Ishikawa (cell line): ENCODE results near the gene RANBP9.

Source experiments
- CEBPB ChIP-seq: IDR thresholded peaks from 2 replicates; pipeline ENCODE4 v1.6.1; 2012
- CREB1 ChIP-seq: IDR thresholded peaks from 2 replicates; pipeline ENCODE4 v1.6.1; 2012; ENCODE audit warnings: low read depth
- EGR1 ChIP-seq: IDR thresholded peaks from 2 replicates; pipeline ENCODE4 v1.6.1; 2012
- EP300 ChIP-seq: IDR thresholded peaks from 2 replicates; pipeline ENCODE4 v1.6.1; 2012; ENCODE audit warnings: borderline replicate concordance
- FOXM1 ChIP-seq: IDR thresholded peaks from 2 replicates; pipeline ENCODE4 v1.6.1; 2012; ENCODE audit warnings: low read depth, borderline replicate concordance
- NFIC ChIP-seq: IDR thresholded peaks from 2 replicates; pipeline ENCODE4 v1.6.1; 2012
- RAD21 ChIP-seq: IDR thresholded peaks from 2 replicates; pipeline ENCODE4 v1.6.1; 2012; ENCODE audit warnings: low read depth
- TAF1 ChIP-seq: IDR thresholded peaks from 2 replicates; pipeline ENCODE4 v1.6.1; 2012; ENCODE audit warnings: low read depth, mild to moderate bottlenecking
- TCF12 ChIP-seq: IDR thresholded peaks from 2 replicates; pipeline ENCODE4 v1.6.1; 2012; ENCODE audit warnings: low read depth
- TEAD4 ChIP-seq: IDR thresholded peaks from 2 replicates; pipeline ENCODE4 v1.6.1; 2012
- YY1 ChIP-seq: IDR thresholded peaks from 2 replicates; pipeline ENCODE4 v1.6.1; 2012; ENCODE audit warnings: low read depth
- ZBTB7A ChIP-seq: IDR thresholded peaks from 2 replicates; pipeline ENCODE4 v1.6.1; 2012; ENCODE audit warnings: low read depth
- TF ChIP-seq, protein P1 (sequence below): IDR thresholded peaks from 2 replicates; pipeline ENCODE4 v1.6.1; 2012; ENCODE audit warnings: low read depth, mild to moderate bottlenecking
- TF ChIP-seq, protein P2 (sequence below): IDR thresholded peaks from 2 replicates; pipeline ENCODE4 v1.6.1; 2012
- TF ChIP-seq, protein P3 (sequence below): IDR thresholded peaks from 2 replicates; pipeline ENCODE4 v1.6.1; 2012

Gene RANBP9

GRCh38 chr6:13630499-13630898 is 81.1 kb downstream of the RANBP9 start:
- no peak for TF ChIP-seq CREB1
- no peak for TF ChIP-seq TAF1
- no peak for TF ChIP-seq NFIC
- TF ChIP-seq FOXM1, result no peak

GRCh38 chr6:13629459-13630116 is 82.0 kb downstream of the RANBP9 start:
- TF ChIP-seq TEAD4 (no peak), CREB1 (no peak), ZBTB7A (no peak), NFIC (no peak), FOXM1 (no peak), TAF1 (no peak), EP300 (no peak), YY1 (no peak), EGR1 (no peak), RAD21 (no peak), TCF12 (no peak), CEBPB (no peak)
- TF ChIP-seq, protein P1, sequence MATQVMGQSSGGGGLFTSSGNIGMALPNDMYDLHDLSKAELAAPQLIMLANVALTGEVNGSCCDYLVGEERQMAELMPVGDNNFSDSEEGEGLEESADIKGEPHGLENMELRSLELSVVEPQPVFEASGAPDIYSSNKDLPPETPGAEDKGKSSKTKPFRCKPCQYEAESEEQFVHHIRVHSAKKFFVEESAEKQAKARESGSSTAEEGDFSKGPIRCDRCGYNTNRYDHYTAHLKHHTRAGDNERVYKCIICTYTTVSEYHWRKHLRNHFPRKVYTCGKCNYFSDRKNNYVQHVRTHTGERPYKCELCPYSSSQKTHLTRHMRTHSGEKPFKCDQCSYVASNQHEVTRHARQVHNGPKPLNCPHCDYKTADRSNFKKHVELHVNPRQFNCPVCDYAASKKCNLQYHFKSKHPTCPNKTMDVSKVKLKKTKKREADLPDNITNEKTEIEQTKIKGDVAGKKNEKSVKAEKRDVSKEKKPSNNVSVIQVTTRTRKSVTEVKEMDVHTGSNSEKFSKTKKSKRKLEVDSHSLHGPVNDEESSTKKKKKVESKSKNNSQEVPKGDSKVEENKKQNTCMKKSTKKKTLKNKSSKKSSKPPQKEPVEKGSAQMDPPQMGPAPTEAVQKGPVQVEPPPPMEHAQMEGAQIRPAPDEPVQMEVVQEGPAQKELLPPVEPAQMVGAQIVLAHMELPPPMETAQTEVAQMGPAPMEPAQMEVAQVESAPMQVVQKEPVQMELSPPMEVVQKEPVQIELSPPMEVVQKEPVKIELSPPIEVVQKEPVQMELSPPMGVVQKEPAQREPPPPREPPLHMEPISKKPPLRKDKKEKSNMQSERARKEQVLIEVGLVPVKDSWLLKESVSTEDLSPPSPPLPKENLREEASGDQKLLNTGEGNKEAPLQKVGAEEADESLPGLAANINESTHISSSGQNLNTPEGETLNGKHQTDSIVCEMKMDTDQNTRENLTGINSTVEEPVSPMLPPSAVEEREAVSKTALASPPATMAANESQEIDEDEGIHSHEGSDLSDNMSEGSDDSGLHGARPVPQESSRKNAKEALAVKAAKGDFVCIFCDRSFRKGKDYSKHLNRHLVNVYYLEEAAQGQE, result no peak
- TF ChIP-seq, protein P2, sequence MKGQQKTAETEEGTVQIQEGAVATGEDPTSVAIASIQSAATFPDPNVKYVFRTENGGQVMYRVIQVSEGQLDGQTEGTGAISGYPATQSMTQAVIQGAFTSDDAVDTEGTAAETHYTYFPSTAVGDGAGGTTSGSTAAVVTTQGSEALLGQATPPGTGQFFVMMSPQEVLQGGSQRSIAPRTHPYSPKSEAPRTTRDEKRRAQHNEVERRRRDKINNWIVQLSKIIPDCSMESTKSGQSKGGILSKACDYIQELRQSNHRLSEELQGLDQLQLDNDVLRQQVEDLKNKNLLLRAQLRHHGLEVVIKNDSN, result no peak
- TF ChIP-seq, protein P3, sequence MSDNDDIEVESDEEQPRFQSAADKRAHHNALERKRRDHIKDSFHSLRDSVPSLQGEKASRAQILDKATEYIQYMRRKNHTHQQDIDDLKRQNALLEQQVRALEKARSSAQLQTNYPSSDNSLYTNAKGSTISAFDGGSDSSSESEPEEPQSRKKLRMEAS, result no peak

DNA sequence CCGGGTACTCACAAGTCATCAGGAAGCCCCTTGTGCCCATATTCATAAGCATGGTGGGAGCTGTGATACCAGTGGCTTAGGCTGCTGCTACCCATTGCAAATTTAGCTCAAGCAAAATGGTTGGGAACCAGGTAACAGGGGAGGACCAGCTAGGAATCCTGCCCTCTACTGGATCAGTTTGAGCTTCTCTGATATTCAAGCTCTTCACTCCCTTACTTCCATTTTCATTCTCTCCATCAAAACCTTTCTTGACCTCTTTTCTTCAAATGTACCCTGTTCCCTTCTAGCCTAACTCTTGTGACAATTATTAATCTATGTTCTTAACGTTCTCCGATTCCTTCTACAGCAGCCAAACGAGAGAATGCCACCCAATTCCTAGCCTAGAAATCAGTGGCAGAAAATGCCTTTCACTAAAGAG is 86.8 kb downstream of the RANBP9 start:
- peak; percentile 32; the same call in 1 of the 2 replicates for TF ChIP-seq RAD21
- no peak for TF ChIP-seq NFIC

- TF ChIP-seq RAD21 (no peak), ZBTB7A (no peak), YY1 (no peak), CEBPB (no peak), NFIC (no peak), TCF12 (no peak), EP300 (no peak), EGR1 (no peak), TAF1 (no peak), FOXM1 (no peak), TEAD4 (no peak)
- TF ChIP-seq, protein P3, result no peak
- TF ChIP-seq, protein P2, result no peak
- TF ChIP-seq, protein P1, result no peak
These were observed 94.6 kb downstream of the RANBP9 start for GRCh38 chr6:13617066-13617465.

DNA sequence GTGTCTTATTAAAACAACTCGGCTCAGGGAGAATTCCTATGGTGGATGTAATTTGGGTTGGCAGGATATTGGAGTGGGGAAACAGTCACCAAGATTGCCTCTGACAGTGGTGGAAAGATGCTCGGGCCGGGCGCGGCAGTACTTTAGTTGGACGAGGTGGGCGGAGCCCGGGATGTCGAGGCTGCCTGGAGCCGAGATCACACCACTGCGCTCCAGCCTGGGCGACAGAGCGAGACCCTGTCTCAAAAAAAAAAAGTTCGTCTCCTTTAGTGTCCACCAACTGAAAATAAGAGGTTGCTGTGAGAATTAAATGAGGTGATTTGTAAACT is 95.9 kb downstream of the RANBP9 start:
- 0 out of 2 replicates have a peak, but pooled peaks have one; percentile 5 for TF ChIP-seq RAD21
- no peak for TF ChIP-seq YY1

DNA sequence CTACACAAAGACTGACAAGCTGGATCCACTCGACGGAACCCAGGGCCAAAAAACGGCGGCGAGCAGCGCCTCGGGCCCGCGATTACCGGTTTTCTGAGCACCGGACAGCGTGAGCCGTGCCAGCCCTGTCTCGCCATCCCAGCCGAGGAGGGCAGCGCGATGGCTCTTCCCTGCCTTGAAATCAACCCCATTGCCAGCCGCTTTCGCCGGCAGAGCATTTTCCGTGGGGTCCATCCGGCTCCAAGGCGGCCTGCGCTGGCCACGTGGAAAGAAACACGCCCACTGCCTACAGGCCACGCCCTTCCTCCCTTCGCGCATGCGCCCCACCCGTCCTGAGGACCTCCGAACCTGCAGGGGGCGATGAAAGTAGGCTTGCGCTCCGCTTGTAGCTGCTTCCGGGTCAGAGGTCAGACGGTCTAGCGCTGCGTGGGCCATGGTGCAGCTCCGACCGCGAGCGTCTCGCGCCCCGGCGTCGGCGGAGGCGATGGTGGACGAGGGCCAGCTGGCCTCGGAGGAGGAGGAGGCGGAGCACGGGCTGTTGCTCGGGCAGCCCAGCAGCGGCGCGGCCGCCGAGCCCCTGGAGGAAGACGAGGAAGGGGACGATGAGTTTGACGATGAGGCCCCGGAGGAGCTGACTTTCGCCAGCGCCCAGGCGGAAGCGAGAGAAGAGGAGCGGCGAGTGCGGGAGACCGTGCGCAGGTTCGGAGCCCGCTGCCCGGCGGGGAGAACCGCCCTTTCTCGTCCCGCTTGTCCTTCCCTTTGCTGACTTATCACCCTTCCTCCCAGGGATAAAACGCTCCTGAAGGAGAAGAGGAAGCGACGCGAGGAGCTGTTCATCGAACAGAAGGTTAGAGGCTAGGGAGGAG is 96.5 kb downstream of the RANBP9 start, which contains the start of gene NOL7:
Gene NOL7 (plus strand): TSS at position 410 of the 866 bp plus-strand sequence. CDS start 24 bp downstream, at position 434.
- peak; percentile 19; the same call in 1 of the 2 replicates for TF ChIP-seq NFIC
- TF ChIP-seq, protein P1, result no peak; the same call in 1 of the 2 replicates
- TF ChIP-seq CEBPB, result no peak; the same call in 1 of the 2 replicates
- TF ChIP-seq, protein P3, result peak; percentile 99
- no peak for TF ChIP-seq TEAD4
- peak; percentile 97 for TF ChIP-seq TAF1
- no peak; the same call in 1 of the 2 replicates for TF ChIP-seq RAD21
- TF ChIP-seq FOXM1, result peak; percentile 24; the same call in 1 of the 2 replicates
- TF ChIP-seq EP300, result no peak; the same call in 1 of the 2 replicates
- no peak for TF ChIP-seq CREB1
- TF ChIP-seq, protein P2, result peak; percentile 88
- TF ChIP-seq TCF12, result peak; percentile 73
- peak; percentile 82 for TF ChIP-seq YY1
- TF ChIP-seq EGR1, result peak; percentile 86
